AG04449 (cell line): ENCODE measurements around the gene DMBX1.

Source experiments
- CTCF ChIA-PET: fragments of 350-600 bp; formaldehyde crosslinking; extraction: SDS; loops from one replicate; lab custom pipeline; 2021; ENCODE audit warnings: antibody characterized with exemption; lab: Yijun Ruan, JAX
- POLR2A ChIA-PET: fragments of 400-600, 350-600 bp; formaldehyde crosslinking; extraction: SDS; loops from one replicate; lab custom pipeline; 2020; ENCODE audit warnings: antibody characterized with exemption, inconsistent platforms; lab: Yijun Ruan, JAX
- DNase-seq: peaks from one replicate; pipeline ENCODE4 v3.0.0-alpha.2; 2010; ENCODE audit warnings: low read depth, low spot score
- H3K4me3 ChIP-seq: 2 replicates; pipeline ENCODE4 v1.5.1; 2011; ENCODE audit warnings: low read depth, mild to moderate bottlenecking, control low read depth, low read length
- TF ChIP-seq, protein P1 (sequence below): IDR thresholded peaks from one replicate; pipeline ENCODE4 v1.5.1; 2011; ENCODE audit warnings: mild to moderate bottlenecking, moderate library complexity, low read length, control low read depth, inconsistent platforms; ENCODE audit not compliant: insufficient read depth; ENCODE audit errors: missing control alignments

Gene DMBX1

DNA sequence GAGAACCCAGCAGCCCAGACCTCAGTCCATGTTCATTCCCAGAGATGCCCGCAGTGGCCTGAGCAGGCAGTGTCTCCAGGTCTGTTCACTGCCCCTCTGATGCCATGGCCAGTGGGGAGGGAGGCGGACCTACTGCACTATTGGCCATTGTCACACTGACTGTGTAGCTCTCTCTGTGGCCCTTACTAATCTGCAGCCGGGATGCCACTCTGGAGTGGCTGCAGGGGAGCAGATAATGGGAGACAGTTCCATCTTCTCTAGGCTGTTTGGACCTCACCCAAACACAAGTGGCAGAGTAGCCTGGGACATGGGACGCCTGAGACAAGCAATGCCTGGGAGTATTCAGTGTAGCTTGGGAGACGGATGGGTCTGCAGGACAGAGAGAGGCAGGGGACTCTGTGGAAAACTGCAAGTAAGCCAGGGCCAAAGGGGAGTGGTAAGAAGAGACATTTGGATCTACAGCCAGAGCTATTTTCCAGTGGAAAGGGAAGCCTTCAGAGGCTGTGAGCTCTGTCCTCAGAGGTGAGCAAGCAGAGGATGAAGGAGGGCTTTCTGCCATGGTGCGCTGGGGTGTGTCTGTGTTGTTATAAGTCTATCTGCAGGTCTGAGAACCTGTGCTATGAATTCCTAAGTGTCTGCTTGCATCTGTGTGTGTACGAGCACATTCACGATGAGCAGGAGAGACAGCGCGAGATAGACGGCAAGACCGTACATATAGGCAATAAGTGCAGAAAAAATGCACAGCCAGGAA, 26.7 kb downstream of the DMBX1 start:
- TF ChIP-seq, protein P1, sequence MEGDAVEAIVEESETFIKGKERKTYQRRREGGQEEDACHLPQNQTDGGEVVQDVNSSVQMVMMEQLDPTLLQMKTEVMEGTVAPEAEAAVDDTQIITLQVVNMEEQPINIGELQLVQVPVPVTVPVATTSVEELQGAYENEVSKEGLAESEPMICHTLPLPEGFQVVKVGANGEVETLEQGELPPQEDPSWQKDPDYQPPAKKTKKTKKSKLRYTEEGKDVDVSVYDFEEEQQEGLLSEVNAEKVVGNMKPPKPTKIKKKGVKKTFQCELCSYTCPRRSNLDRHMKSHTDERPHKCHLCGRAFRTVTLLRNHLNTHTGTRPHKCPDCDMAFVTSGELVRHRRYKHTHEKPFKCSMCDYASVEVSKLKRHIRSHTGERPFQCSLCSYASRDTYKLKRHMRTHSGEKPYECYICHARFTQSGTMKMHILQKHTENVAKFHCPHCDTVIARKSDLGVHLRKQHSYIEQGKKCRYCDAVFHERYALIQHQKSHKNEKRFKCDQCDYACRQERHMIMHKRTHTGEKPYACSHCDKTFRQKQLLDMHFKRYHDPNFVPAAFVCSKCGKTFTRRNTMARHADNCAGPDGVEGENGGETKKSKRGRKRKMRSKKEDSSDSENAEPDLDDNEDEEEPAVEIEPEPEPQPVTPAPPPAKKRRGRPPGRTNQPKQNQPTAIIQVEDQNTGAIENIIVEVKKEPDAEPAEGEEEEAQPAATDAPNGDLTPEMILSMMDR: no peak
- CTCF ChIA-PET: interaction anchor here (0.7 to 6.0 kb wide), 5 partner anchors 9 to 70 kb away, joined by 3 to 55 read pairs (median 4); a partner anchor contains a TSS
- POLR2A ChIA-PET: no interaction called here
- no peak for DNase-seq
- no peak overlapping the region for H3K4me3 ChIP-seq

DNA sequence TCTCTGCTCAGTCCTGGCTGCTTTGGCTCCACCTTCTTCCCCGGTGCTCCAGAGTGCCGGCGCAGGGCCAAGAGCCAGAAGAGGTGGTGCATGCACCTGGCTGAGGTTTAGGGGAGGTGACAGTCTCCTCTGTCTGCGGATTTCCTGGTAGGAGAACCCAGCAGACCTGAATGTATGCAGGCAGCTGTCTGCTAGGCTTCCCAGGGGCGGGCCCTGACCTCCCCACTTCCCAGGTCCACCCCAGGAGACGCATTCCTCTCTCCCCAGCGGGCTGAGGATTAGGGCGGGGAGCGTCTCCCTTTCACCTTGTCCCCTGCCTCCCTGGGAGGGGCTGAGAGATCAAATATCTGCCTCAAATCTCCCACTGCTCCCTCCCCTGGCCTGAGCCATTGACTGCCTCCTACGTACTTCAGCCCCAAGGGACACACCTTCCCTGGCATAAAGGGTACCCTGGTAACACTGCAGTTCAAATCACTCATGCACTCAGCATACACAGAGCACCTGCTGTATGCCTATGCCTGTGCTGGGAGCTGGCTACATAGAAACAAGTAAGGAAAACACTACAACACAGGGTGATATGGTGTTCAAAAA, 27.5 kb downstream of the DMBX1 start:
- no peak for DNase-seq
- POLR2A ChIA-PET: no interaction called here

DNA sequence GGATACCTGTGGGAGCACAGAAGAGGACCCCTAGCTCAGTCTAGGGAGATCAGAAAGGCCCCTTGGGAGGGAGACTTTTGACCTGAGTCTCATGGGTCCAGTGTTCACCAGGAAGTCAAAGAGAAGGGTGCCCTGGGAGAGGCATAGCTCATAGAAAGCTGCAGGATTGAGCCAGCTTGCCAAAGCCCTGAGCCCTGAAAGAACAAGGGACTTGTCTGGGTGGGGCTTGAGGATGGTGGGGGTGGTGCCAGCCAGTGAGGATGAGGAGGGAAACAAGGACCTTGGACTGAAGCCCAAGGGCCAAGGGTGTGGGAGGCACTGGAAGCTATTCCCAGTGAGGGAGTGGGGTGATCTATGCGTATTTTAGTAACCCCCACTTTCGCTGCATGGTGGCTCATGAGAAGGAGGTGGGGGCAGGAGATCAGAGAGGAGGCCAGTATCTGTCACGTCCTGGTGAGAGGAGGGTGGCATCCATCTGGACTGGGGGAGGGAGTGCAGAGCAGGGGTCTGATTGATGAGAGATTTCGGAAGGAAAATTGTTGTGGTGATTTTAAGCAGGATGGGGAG, 28.4 kb downstream of the DMBX1 start:
- no peak overlapping the region for H3K4me3 ChIP-seq
- TF ChIP-seq, protein P1: no peak
- POLR2A ChIA-PET: no interaction called here
- CTCF ChIA-PET: interaction anchor here (0.7 to 6.9 kb wide), 6 partner anchors 11 to 71 kb away, joined by 3 to 75 read pairs (median 8); a partner anchor contains a TSS
- DNase-seq: no peak

More for the DNA sequence above, 27.5 kb downstream of the DMBX1 start:
- H3K4me3 ChIP-seq: no peak overlapping the region
- CTCF ChIA-PET: interaction anchor here (0.7 to 6.0 kb wide), 5 partner anchors 10 to 71 kb away, joined by 3 to 55 read pairs (median 4); a partner anchor contains a TSS
- TF ChIP-seq, protein P1: no peak

DNA sequence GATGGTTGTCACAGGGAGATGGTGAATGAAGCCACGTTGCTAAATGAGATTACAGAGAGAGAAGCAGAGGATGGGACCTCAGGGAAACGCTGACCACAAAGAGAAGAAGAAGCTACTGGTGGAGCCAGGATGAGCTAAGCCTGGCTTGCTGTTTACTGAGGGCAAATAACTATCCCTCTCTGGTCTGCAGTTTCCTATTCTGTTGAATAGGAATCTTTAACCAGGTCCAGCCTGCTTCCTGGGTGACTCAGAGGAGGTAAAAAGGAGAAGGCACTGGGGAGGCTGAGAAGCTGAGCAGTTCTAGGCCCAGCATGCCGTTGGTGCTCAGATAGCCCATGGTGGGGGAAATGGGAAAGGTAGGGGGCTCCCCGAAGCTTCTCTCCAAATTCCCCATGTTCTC, 29.6 kb downstream of the DMBX1 start:
- H3K4me3 ChIP-seq: no peak overlapping the region
- TF ChIP-seq, protein P1: no peak
- DNase-seq: no peak
- ChIA-PET CTCF (interaction anchor here (1.1 to 6.9 kb wide), 6 partner anchors 9 to 72 kb away, joined by 4 to 75 read pairs (median 12); a partner anchor contains a TSS), POLR2A (no interaction called here)

DNA sequence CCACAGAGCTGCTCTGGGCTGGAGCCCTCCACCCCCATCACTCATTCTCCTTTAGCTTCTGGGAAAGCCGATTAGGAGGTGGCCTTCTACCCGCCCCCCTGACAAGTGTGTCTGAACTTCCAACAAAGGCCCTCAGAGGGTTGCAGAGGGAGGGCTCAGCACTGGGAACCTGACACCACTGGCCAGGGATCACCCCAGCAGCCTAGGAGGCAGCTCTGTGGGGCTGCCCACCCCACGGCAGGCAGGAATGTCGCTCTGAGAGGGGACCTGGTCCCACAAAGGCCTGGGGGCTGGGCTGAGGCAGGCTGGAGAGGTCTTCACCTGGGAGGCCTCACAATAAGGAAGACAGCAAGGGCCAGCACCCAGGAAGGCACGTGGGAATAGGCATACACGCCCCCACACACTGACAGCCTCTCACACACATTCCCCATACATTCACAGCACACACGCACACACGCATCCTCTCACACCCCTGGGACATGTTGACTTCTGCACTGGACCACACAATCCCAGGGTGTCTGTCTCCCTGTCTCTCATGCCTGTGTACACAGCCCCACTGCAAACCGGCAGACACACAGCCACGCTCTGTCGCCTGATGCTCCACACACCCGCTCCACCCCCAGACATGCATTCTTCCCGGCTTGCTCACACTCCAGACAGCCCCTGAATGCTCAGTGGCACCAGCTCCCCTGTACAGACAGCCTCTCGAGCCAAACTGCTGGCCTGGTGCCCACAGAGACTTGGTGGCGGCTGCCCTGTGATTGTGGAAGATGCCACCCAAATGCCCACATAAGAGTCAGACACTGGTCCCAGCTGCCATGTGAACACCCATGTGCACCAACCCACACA, 30.7 kb downstream of the DMBX1 start:
- CTCF ChIA-PET: interaction anchor here (1.1 to 6.9 kb wide), 8 partner anchors 8 to 74 kb away, joined by 3 to 75 read pairs (median 12); no protein-coding TSS in a partner anchor
- TF ChIP-seq, protein P1: no peak
- 0 out of 2 replicates have a peak overlapping the region, but pooled peaks have one; percentile 6 for H3K4me3 ChIP-seq
- no peak for DNase-seq
- POLR2A ChIA-PET: interaction anchor here (0.5 to 0.7 kb wide), 2 partner anchors 21 to 831 kb away, joined by 3 read pairs; no protein-coding TSS in a partner anchor
